OCI-LY7 (cell line): ENCODE data around the gene CALN1. TPM values are rescaled to one million over a fixed set of nuclear protein-coding genes. Genes with fewer than 3 reads are reported as not detected.
"Not testable (repeated sequence)": the region's sequence is repeated elsewhere in the genome, so short reads cannot be mapped to it uniquely, and the experiment has no call there.

Experiments used
- BruUV-seq: library from RNA; stranded (reverse); fragments of 400-500 nt; replicated peaks from 2 replicates; lab custom pipeline; 2021; lab: Mats Ljungman, UMichigan
- CTCF ChIA-PET: fragments of 300-600 bp; sonication (Branson Sonifier 250); formaldehyde crosslinking; loops from one replicate; lab custom pipeline; 2022; ENCODE audit warnings: antibody characterized with exemption; ENCODE audit not compliant: unreplicated experiment; lab: Charles Lee
- POLR2A ChIA-PET: fragments of 300-600 bp; sonication (Branson Sonifier 250); formaldehyde crosslinking; loops from one replicate; lab custom pipeline; 2022; ENCODE audit warnings: antibody characterized with exemption; lab: Charles Lee
- DNase-seq: peaks from one replicate; pipeline ENCODE4 v3.0.0-alpha.2; 2015; ENCODE audit warnings: low spot score
- H2AFZ ChIP-seq: fragments of 200-600 bp; sonication (generic), shearing (Covaris generic); 2 replicates; pipeline ENCODE4 v1.6.1; 2014; ENCODE audit warnings: mild to moderate bottlenecking, antibody characterized with exemption, low read length, moderate library complexity
- H3K27ac ChIP-seq: fragments of 200-600 bp; sonication (generic); 2 replicates; pipeline ENCODE4 v1.5.1; 2014; ENCODE audit warnings: mixed run types, low read depth, mild to moderate bottlenecking, moderate library complexity, low read length, inconsistent platforms; ENCODE audit not compliant: poor library complexity, severe bottlenecking
- H3K36me3 ChIP-seq: fragments of 200-600 bp; sonication (generic); 2 replicates; pipeline ENCODE4 v1.6.1; 2014; ENCODE audit warnings: mild to moderate bottlenecking, antibody characterized with exemption, low read length, moderate library complexity, mixed read lengths; ENCODE audit not compliant: insufficient read depth
- H3K4me1 ChIP-seq: fragments of 200-600 bp; sonication (generic); 2 replicates; pipeline ENCODE4 v1.5.1; 2014; ENCODE audit warnings: mild to moderate bottlenecking, low read length; ENCODE audit not compliant: insufficient read depth, poor library complexity, severe bottlenecking
- H3K4me2 ChIP-seq: fragments of 200-600 bp; sonication (generic); 2 replicates; pipeline ENCODE4 v1.6.1; 2014; ENCODE audit warnings: mild to moderate bottlenecking, low read length
- H3K4me3 ChIP-seq: fragments of 200-600 bp; sonication (generic); 2 replicates; pipeline ENCODE4 v1.5.1; 2014; ENCODE audit warnings: mild to moderate bottlenecking, low read depth, low read length; ENCODE audit not compliant: poor library complexity, severe bottlenecking
- H3K79me2 ChIP-seq: fragments of 200-600 bp; sonication (generic); 2 replicates; pipeline ENCODE4 v1.6.1; 2016; ENCODE audit warnings: low read depth, mild to moderate bottlenecking, low read length, moderate library complexity, mixed read lengths; ENCODE audit not compliant: insufficient read depth
- H3K9me2 ChIP-seq: fragments of 200-600 bp; sonication (generic); 2 replicates; pipeline ENCODE4 v1.6.1; 2016; ENCODE audit warnings: mild to moderate bottlenecking, low read length, mixed read lengths; ENCODE audit not compliant: insufficient read depth
- H3K9me3 ChIP-seq: fragments of 200-600 bp; sonication (generic); 2 replicates; pipeline ENCODE4 v1.6.1; 2014; ENCODE audit warnings: mild to moderate bottlenecking, mixed run types, low read length, mixed read lengths
- H4K20me1 ChIP-seq: fragments of 200-600 bp; sonication (generic); 2 replicates; pipeline ENCODE4 v1.6.1; 2014; ENCODE audit warnings: mild to moderate bottlenecking, antibody characterized with exemption, low read length, moderate library complexity, mixed read lengths; ENCODE audit not compliant: insufficient read depth
- CTCF ChIP-seq: fragments of 200-600 bp; sonication (generic); conservative IDR thresholded peaks from 2 replicates; pipeline ENCODE4 v1.5.1; 2014; ENCODE audit warnings: mild to moderate bottlenecking, antibody characterized with exemption, low read length, moderate library complexity, mixed read lengths
- EZH2phosphoT487 ChIP-seq: fragments of 200-600 bp; sonication (generic); IDR thresholded peaks from 2 replicates; pipeline ENCODE4 v1.6.1; 2018; ENCODE audit warnings: low read depth, borderline replicate concordance, mild to moderate bottlenecking, mixed run types, antibody characterized with exemption, low read length, moderate library complexity, mixed read lengths
- intact Hi-C: fragments of 100-400 bp; cut with micrococcal nuclease; formaldehyde crosslinking; loops from one replicate; pipeline ENCODE4 v1.10.0; 2022; ENCODE audit not compliant: unreplicated experiment
- total RNA-seq, 2 experiments: library from RNA; depleted of rRNA in 1 of 2; stranded (reverse); fragments of >200 nt in 1 of 2; shearing (Covaris generic) in 1 of 2; gene quantifications; 2 replicates each; pipeline ENCODE4 v1.2.3, GENCODE V29; 2014 to 2022

CALN1 gene
- total RNA-seq, 2 experiments from 2014 or later: not detected

GRCh38 chr7:71824006-71824760, 588.0 kb downstream of the CALN1 start:
- Histone ChIP-seq H3K79me2 (no peaks in the 10 kb centered on the region), H4K20me1 (no peaks in the 10 kb centered on the region), H3K9me3 (no peaks in the 10 kb centered on the region), H3K4me2 (no peak overlapping the region), H3K27ac (no peak overlapping the region), H3K36me3 (no peaks in the 10 kb centered on the region), H3K9me2 (no peaks in the 10 kb centered on the region), H3K4me3 (no peak overlapping the region), H2AFZ (no peak overlapping the region), H3K4me1 (no peaks in the 10 kb centered on the region)
- no TSS peak for BruUV-seq
- TF ChIP-seq CTCF: no peak
- no peak for TF ChIP-seq EZH2phosphoT487
- DNase-seq: no peak
- ChIA-PET POLR2A (no interaction called here), CTCF (no interaction called here)
- intact Hi-C loops: no loop called here

GRCh38 chr7:71822406-71822805, 589.7 kb downstream of the CALN1 start:
- H3K4me2 ChIP-seq, H4K20me1 ChIP-seq, H2AFZ ChIP-seq, CTCF ChIA-PET, H3K9me2 ChIP-seq, intact Hi-C loops, BruUV-seq, H3K9me3 ChIP-seq, H3K79me2 ChIP-seq, H3K4me3 ChIP-seq, POLR2A ChIA-PET, H3K4me1 ChIP-seq, H3K36me3 ChIP-seq, H3K27ac ChIP-seq, DNase-seq: not testable (repeated sequence)

GRCh38 chr7:71817916-71818315, 594.2 kb downstream of the CALN1 start:
- Histone ChIP-seq H4K20me1 (no peaks in the 10 kb centered on the region), H3K4me3 (no peak overlapping the region), H3K4me2 (no peak overlapping the region), H3K79me2 (no peaks in the 10 kb centered on the region), H3K27ac (no peak overlapping the region), H3K4me1 (no peaks in the 10 kb centered on the region), H3K36me3 (no peaks in the 10 kb centered on the region), H3K9me2 (no peaks in the 10 kb centered on the region), H3K9me3 (no peaks in the 10 kb centered on the region), H2AFZ (no peak overlapping the region)
- DNase-seq: no peak
- no peak for TF ChIP-seq EZH2phosphoT487
- no peak for TF ChIP-seq CTCF
- ChIA-PET POLR2A (no interaction called here), CTCF (no interaction called here)
- intact Hi-C loops: no loop called here
- no TSS peak for BruUV-seq
